Stimulated activated CD8-positive, alpha-beta memory T cell treated with anti-CD3 and anti-CD28 coated beads, Interleukin-15, amount 100 ng/mL, for 1 hour (primary cell): ENCODE measurements around the gene NSDHL.

Experiments
- DNase-seq: peaks from one replicate; pipeline ENCODE4 v3.0.0-alpha.2; 2020; ENCODE audit warnings: low read depth

NSDHL gene

DNA sequence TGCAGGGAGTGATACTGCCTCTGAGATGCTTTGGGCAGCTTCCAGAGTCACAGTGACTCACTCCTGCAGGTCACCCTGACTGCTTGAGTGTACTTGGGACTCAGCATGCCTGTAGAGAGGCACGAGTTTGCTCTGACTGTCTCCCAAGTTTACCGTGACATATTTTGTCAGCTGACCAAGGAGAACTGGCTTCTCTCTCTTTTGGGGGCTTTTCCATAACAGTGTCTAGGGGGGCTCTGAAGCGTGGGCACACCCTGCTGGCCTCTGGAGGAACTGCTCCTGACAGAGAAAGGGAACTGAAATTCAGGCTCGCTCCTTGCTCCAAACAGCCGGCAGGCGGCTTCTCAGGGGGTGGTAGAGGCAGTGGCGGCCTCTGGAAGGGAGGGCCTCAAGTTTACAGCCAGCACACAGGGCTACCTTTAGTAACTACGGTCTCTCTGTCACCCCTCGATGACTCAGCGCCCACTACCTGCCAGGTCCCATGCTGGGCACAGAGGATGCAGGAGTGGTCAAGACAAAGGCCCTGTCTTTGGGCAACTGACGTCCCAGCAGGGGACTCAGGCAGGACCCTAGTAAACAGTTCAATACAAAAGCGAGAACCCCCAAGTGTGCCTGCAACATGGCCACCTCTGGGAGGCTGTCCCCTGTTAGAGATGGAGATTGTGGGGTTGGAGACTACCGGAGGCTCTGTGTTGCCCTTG is 84.8 kb downstream of the NSDHL start:
- DNase-seq = no peak

DNA sequence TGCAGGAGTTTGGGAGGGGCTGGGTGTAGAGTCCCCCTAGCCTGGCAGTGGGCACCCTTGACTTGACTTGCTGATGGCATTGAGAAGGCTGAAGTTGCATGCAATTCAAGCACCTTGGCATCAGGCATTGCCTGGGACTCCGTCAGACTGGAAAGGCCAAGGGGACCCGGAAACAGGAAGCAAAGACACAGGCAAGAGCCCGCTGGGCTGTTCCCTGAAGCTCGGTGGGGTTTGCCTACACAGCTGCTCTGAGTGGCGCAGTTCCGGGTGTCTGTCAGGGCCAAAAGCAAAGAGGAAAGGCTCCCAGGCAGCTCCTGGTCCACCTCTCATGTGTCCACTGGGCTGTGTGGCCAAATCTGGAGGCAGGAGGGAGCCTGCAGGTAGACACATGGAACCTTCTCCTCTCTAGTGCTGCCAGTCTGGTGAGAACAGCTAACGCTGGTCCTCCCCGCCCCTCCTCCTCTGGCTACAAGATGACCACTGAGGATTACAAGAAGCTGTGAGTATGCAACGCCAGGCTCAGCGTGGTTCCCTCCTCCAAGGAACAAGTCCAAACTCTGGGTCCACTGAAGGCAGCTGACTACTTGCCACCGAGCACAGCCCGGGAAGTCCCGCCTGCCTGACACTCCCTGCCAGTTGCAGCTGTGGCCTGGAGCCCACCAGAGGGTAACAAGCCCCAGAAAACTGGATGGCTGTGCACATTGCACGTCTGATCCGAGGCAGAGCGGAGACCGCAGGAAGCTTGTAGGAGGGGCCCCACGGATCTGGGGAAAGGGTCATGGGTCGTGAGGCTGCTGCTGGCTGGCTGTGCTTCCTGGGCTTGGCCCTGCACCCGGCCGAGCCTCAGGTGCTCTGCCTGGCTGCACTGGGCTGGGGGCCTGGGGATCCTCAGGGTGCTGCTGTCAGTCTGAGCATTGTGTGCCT is 87.1 kb downstream of the NSDHL start:
- DNase-seq = no peak

DNA sequence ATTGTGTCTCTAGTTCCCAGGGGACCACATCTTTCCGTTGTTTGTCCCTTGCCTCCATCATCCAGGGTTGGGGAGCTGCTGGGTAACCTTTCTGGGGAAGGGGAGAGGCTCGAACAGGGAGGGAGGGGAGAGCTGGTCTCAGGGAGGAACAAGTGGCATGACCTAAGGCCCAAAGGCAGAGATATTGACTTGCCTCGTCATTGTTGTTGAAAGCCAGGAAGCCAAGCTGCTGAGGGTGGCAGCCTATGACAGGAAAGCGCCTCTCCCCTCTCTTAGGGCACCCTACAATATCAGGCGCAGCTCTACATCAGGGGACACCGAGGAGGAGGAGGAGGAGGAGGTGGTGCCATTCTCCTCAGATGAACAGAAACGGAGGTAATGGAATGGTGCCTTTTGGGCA is 87.8 kb downstream of the NSDHL start:
- no peak for DNase-seq
